ENCODE results near the gene BEAN1.

DNA sequence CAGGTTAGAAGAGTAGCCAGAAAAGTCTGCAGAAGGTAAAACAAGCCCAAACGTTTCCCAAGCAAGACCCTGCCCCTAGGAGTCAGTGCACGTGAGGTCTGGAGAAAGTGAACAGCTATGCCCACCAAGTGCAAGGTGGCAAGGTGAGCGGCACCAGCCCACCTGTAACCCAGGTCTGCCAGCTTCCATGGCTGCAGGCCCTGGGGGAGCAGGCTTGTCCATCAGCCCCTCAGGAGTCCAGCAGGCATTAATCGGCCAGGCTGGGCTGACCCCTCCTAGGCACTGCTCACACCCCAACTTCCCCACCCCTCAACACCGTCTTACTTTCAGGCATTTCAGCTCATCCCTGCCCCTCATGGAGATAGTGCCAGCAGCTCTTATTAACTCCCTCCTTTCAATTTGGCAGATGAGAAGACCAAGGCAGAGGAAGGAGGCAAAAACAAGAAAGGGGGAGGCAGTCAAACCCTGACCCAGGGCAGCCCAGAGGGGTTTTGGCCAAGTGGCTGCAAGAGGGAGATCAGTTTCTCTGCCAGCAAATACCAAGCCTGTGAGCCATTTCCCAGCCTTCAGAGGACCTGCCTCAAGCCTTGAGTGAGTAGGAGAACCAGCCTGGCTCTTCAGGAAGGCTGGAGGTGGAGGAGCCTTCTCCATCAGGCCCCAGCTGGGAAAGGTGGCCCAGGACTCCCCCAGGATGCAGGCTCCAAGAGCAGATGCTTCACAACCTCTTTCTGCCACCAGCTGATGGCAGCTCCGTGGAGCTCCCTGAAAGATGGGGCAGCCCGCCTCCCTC lies 14.7 kb downstream of the BEAN1 start:
- TF ChIP-seq FIP1L1 (IDR thresholded peaks at IDR 0.05; ENCODE audit: low read depth, low read length, poor library complexity, severe bottlenecking) (no peak), TAF1 (IDR thresholded peaks at IDR 0.05; ENCODE audit: control insufficient read depth, extremely low read depth, insufficient read depth, low read length, severe bottlenecking) (no peak), ZNF274 (IDR thresholded peaks at IDR 0.05; ENCODE audit: borderline replicate concordance, low read depth, low read length) (no peak), CHD4 (IDR thresholded peaks at IDR 0.05; ENCODE audit: insufficient read depth, insufficient replicate concordance, low read depth, low read length, poor library complexity, severe bottlenecking) (no peak)
- TF ChIP-seq, protein P1, sequence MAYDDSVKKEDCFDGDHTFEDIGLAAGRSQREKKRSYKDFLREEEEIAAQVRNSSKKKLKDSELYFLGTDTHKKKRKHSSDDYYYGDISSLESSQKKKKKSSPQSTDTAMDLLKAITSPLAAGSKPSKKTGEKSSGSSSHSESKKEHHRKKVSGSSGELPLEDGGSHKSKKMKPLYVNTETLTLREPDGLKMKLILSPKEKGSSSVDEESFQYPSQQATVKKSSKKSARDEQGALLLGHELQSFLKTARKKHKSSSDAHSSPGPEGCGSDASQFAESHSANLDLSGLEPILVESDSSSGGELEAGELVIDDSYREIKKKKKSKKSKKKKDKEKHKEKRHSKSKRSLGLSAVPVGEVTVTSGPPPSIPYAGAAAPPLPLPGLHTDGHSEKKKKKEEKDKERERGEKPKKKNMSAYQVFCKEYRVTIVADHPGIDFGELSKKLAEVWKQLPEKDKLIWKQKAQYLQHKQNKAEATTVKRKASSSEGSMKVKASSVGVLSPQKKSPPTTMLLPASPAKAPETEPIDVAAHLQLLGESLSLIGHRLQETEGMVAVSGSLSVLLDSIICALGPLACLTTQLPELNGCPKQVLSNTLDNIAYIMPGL (CRISPR knock-in tag; IDR thresholded peaks at IDR 0.05) = no peak
- TF ChIP-seq, protein P2, sequence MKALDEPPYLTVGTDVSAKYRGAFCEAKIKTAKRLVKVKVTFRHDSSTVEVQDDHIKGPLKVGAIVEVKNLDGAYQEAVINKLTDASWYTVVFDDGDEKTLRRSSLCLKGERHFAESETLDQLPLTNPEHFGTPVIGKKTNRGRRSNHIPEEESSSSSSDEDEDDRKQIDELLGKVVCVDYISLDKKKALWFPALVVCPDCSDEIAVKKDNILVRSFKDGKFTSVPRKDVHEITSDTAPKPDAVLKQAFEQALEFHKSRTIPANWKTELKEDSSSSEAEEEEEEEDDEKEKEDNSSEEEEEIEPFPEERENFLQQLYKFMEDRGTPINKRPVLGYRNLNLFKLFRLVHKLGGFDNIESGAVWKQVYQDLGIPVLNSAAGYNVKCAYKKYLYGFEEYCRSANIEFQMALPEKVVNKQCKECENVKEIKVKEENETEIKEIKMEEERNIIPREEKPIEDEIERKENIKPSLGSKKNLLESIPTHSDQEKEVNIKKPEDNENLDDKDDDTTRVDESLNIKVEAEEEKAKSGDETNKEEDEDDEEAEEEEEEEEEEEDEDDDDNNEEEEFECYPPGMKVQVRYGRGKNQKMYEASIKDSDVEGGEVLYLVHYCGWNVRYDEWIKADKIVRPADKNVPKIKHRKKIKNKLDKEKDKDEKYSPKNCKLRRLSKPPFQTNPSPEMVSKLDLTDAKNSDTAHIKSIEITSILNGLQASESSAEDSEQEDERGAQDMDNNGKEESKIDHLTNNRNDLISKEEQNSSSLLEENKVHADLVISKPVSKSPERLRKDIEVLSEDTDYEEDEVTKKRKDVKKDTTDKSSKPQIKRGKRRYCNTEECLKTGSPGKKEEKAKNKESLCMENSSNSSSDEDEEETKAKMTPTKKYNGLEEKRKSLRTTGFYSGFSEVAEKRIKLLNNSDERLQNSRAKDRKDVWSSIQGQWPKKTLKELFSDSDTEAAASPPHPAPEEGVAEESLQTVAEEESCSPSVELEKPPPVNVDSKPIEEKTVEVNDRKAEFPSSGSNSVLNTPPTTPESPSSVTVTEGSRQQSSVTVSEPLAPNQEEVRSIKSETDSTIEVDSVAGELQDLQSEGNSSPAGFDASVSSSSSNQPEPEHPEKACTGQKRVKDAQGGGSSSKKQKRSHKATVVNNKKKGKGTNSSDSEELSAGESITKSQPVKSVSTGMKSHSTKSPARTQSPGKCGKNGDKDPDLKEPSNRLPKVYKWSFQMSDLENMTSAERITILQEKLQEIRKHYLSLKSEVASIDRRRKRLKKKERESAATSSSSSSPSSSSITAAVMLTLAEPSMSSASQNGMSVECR (CRISPR knock-in tag; IDR thresholded peaks at IDR 0.05) = no peak

Data from K562 (cell line).